GM23338 (cell line): ENCODE measurements around the gene DYNC2H1. TPM values are rescaled to one million over a fixed set of nuclear protein-coding genes. Genes with fewer than 3 reads are reported as not detected.

Experiments used
- ATAC-seq: fragments of 200-7000 bp; cut with Tn5 transposase; 3 replicates; pipeline ENCODE4 v1.9.1; 2020
- DNase-seq: peaks from one replicate; pipeline ENCODE4 v3.0.0-alpha.2; 2015; ENCODE audit warnings: low spot score
- H2AFZ ChIP-seq: fragments of 200-600 bp; sonication (generic); 2 replicates; pipeline ENCODE4 v1.8.0; 2016; ENCODE audit warnings: antibody characterized with exemption, mild to moderate bottlenecking, moderate library complexity
- H3F3A ChIP-seq: fragments of 200-600 bp; sonication (generic); replicated peaks from 2 replicates; pipeline ENCODE4 v1.8.0; 2017; ENCODE audit warnings: antibody characterized with exemption, mixed run types, low read depth
- H3K27ac ChIP-seq: fragments of 200-600 bp; sonication (generic); 2 replicates; pipeline ENCODE4 v1.6.1; 2016; ENCODE audit warnings: low read depth
- H3K27me3 ChIP-seq: fragments of 200-600 bp; sonication (generic); 2 replicates; pipeline ENCODE4 v1.8.0; 2016; ENCODE audit warnings: mild to moderate bottlenecking, mixed run types, moderate library complexity; ENCODE audit not compliant: insufficient read depth
- H3K36me3 ChIP-seq: fragments of 200-600 bp; sonication (generic); 2 replicates; pipeline ENCODE4 v1.8.0; 2016; ENCODE audit warnings: mild to moderate bottlenecking; ENCODE audit not compliant: insufficient read depth
- H3K4me1 ChIP-seq: fragments of 200-600 bp; sonication (generic); 2 replicates; pipeline ENCODE4 v1.8.0; 2016; ENCODE audit warnings: mild to moderate bottlenecking, moderate library complexity; ENCODE audit not compliant: insufficient read depth
- H3K4me2 ChIP-seq: fragments of 200-600 bp; sonication (generic); 2 replicates; pipeline ENCODE4 v1.7.1; 2017; ENCODE audit warnings: mixed run types
- H3K4me3 ChIP-seq: fragments of 200-600 bp; sonication (generic); 2 replicates; pipeline ENCODE4 v1.6.1; 2016; ENCODE audit warnings: mixed run types
- H3K79me2 ChIP-seq: fragments of 200-600 bp; sonication (generic); replicated peaks from 2 replicates; pipeline ENCODE4 v1.8.0; 2017; ENCODE audit warnings: mild to moderate bottlenecking; ENCODE audit not compliant: insufficient read depth
- H3K9me2 ChIP-seq: fragments of 200-600 bp; sonication (generic); 2 replicates; pipeline ENCODE4 v1.8.0; 2017; ENCODE audit not compliant: insufficient read depth
- H4K20me1 ChIP-seq: fragments of 200-600 bp; sonication (generic); replicated peaks from 2 replicates; pipeline ENCODE4 v1.8.0; 2017; ENCODE audit warnings: mild to moderate bottlenecking; ENCODE audit not compliant: insufficient read depth
- H3K27ac Mint-ChIP-seq: 2 replicates; pipeline ENCODE4 v1.8.0; 2020; ENCODE audit warnings: inconsistent platforms, mild to moderate bottlenecking, moderate library complexity, mixed read lengths
- H3K27me3 Mint-ChIP-seq: 3 replicates; pipeline ENCODE4 v1.8.0; 2022; ENCODE audit warnings: low read depth, mild to moderate bottlenecking, moderate library complexity, mixed read lengths, inconsistent platforms; ENCODE audit not compliant: insufficient read depth, poor library complexity
- H3K36me3 Mint-ChIP-seq: 3 replicates; pipeline ENCODE4 v1.8.0; 2021; ENCODE audit warnings: low read depth, mild to moderate bottlenecking, inconsistent platforms, moderate library complexity, mixed read lengths
- H3K4me1 Mint-ChIP-seq: 3 replicates; pipeline ENCODE4 v1.8.0; 2020; ENCODE audit warnings: mild to moderate bottlenecking, inconsistent platforms, mixed read lengths
- H3K4me3 Mint-ChIP-seq: 3 replicates; pipeline ENCODE4 v1.8.0; 2021; ENCODE audit warnings: moderate library complexity, mild to moderate bottlenecking, inconsistent platforms, mixed read lengths
- H3K9me3 Mint-ChIP-seq: 3 replicates; pipeline ENCODE4 v1.8.0; 2020; ENCODE audit warnings: moderate library complexity, mild to moderate bottlenecking, inconsistent platforms, mixed read lengths
- CREB1 ChIP-seq: fragments of 250-450 bp; sonication (Bioruptor Pico); IDR thresholded peaks from 2 replicates; pipeline ENCODE4 v1.5.0; 2020; ENCODE audit warnings: low read depth, mild to moderate bottlenecking, moderate library complexity
- CTCF ChIP-seq, 2 experiments: fragments of 200-600 bp in 1 of 2; sonication (generic) in 1 of 2; conservative IDR thresholded peaks; 2 replicates each; pipeline versions ENCODE4 v1.5.1 to v1.6.1; 2016 to 2017; ENCODE audit warnings: antibody characterized with exemption in 2 of 2, low read depth in 2 of 2, mild to moderate bottlenecking in 2 of 2, moderate library complexity in 1 of 2
- ETS1 ChIP-seq: IDR thresholded peaks from 2 replicates; pipeline ENCODE4 v1.6.1; 2016; ENCODE audit warnings: antibody characterized with exemption
- EZH2 ChIP-seq: fragments of 200-600 bp; sonication (generic); IDR thresholded peaks from one replicate; pipeline ENCODE4 v1.8.0; 2017; ENCODE audit warnings: antibody characterized with exemption, mild to moderate bottlenecking, low read depth; ENCODE audit not compliant: unreplicated experiment
- EZH2phosphoT487 ChIP-seq: fragments of 200-600 bp; sonication (generic); IDR thresholded peaks from one replicate; pipeline ENCODE4 v1.8.1; 2018; ENCODE audit warnings: antibody characterized with exemption; ENCODE audit not compliant: unreplicated experiment
- JUNB ChIP-seq: IDR thresholded peaks from one replicate; pipeline ENCODE4 v1.6.1; 2016; ENCODE audit warnings: antibody characterized with exemption; ENCODE audit not compliant: unreplicated experiment
- NANOG ChIP-seq: IDR thresholded peaks from 2 replicates; pipeline ENCODE4 v1.6.1; 2016; ENCODE audit warnings: antibody characterized with exemption, borderline replicate concordance
- POLR2AphosphoS5 ChIP-seq: IDR thresholded peaks from 2 replicates; pipeline ENCODE4 v1.6.1; 2016; ENCODE audit warnings: antibody characterized with exemption, low read depth
- REST ChIP-seq: IDR thresholded peaks from one replicate; pipeline ENCODE4 v1.6.1; 2018; ENCODE audit warnings: antibody characterized with exemption; ENCODE audit not compliant: unreplicated experiment
- STAT1 ChIP-seq: IDR thresholded peaks from one replicate; pipeline ENCODE4 v1.6.1; 2016; ENCODE audit warnings: antibody characterized with exemption; ENCODE audit not compliant: unreplicated experiment
- ZNF114 ChIP-seq: fragments of 250-450 bp; sonication (Bioruptor Pico); IDR thresholded peaks from 2 replicates; pipeline ENCODE4 v1.5.0; 2020; ENCODE audit warnings: mild to moderate bottlenecking, moderate library complexity
- ZNF331 ChIP-seq: fragments of 250-450 bp; sonication (Bioruptor Pico); IDR thresholded peaks from 2 replicates; pipeline ENCODE4 v1.5.0; 2020; ENCODE audit warnings: low read depth, mild to moderate bottlenecking, moderate library complexity
- ZNF462 ChIP-seq: fragments of 250-450 bp; sonication (Bioruptor Pico); IDR thresholded peaks from 2 replicates; pipeline ENCODE4 v1.5.0; 2020; ENCODE audit warnings: mild to moderate bottlenecking, moderate library complexity
- polyA plus RNA-seq: library from polyadenylated mRNA; unstranded; fragments of >200 nt; fragmentation: Nextera tagmentation; extraction: Ambion mirVana; gene quantifications from 2 replicates; pipeline ENCODE4 v1.2.1, GENCODE V29; 2016
- total RNA-seq: library from RNA; depleted of rRNA; stranded (reverse); fragments of >200 nt; shearing (Covaris generic); gene quantifications from 2 replicates; pipeline ENCODE4 v1.2.3, GENCODE V29; 2014

DYNC2H1 gene
- total and polyA plus RNA-seq, 2 experiments from 2014 or later, result 19.3 to 22.5 TPM

GRCh38 chr11:103368145-103368544, 258.9 kb downstream of the DYNC2H1 start:
- H3K36me3 Mint-ChIP-seq, result peaks cover 3% of the 10 kb centered on the region; the same call in 1 of the 3 replicates
- no peaks in the 10 kb centered on the region for H3F3A ChIP-seq

More at GRCh38 chr11:103368145-103368544, 258.9 kb downstream of the DYNC2H1 start:
- H3K4me2 ChIP-seq, result no peak overlapping the region
- H3K4me1 ChIP-seq, result no peaks in the 10 kb centered on the region
- H3K4me1 Mint-ChIP-seq, result no peaks in the 10 kb centered on the region
- no peaks in the 10 kb centered on the region; the same call in 1 of the 3 replicates for H3K9me3 Mint-ChIP-seq
- DNase-seq, result no peak
- H2AFZ ChIP-seq, result no peak overlapping the region
- no peaks in the 10 kb centered on the region for H3K79me2 ChIP-seq
- H3K27me3 ChIP-seq, result no peaks in the 10 kb centered on the region
- TF ChIP-seq CTCF (conservative IDR thresholded peaks at IDR 0.05; ENCODE audit: low read depth in 2 of 2), result no peak
- TF ChIP-seq ZNF331 (CRISPR knock-in tag), result no peak
- TF ChIP-seq JUNB, result no peak
- TF ChIP-seq EZH2, result no peak
- TF ChIP-seq ZNF114 (CRISPR knock-in tag), result no peak
- no peak for TF ChIP-seq STAT1
- no peak for TF ChIP-seq POLR2AphosphoS5
- no peak for TF ChIP-seq NANOG
- no peak for TF ChIP-seq REST
- TF ChIP-seq CREB1 (CRISPR knock-in tag), result no peak
- TF ChIP-seq ZNF462, result no peak
- no peak for TF ChIP-seq EZH2phosphoT487
- no peak for TF ChIP-seq ETS1
- no peak overlapping the region for H3K27ac Mint-ChIP-seq
- H4K20me1 ChIP-seq, result no peaks in the 10 kb centered on the region
- H3K27ac ChIP-seq, result no peak overlapping the region
- H3K4me3 Mint-ChIP-seq, result no peak overlapping the region
- H3K36me3 ChIP-seq, result no peaks in the 10 kb centered on the region
- H3K4me3 ChIP-seq, result no peak overlapping the region
- no peak for ATAC-seq
- H3K27me3 Mint-ChIP-seq, result peaks cover 3% of the 10 kb centered on the region
- no peaks in the 10 kb centered on the region for H3K9me2 ChIP-seq
